ENCODE results near the gene BRAP.
A peak's percentile ranks its signal among the peaks of the same experiment; 100 is the strongest.

DNA sequence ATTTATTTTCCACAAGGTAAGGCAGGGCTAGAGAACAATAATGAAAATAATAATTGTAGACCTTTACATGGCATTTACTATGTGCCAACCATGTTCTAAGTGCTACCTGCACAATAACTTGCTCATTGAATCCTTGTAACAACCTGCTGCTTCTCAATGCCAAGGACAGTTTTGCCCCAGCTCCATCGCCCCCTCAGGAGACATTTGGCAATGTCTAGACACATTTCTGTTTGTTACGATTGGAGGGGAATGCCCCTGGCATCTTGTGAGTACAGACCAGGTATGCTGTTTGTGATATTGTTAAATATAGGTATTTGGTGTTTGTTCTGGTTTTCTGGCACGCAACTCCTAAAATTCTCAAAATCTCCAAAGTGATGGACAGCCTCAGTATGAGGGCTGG lies 78.5 kb downstream of the BRAP start:
- TF ChIP-seq, protein P1, sequence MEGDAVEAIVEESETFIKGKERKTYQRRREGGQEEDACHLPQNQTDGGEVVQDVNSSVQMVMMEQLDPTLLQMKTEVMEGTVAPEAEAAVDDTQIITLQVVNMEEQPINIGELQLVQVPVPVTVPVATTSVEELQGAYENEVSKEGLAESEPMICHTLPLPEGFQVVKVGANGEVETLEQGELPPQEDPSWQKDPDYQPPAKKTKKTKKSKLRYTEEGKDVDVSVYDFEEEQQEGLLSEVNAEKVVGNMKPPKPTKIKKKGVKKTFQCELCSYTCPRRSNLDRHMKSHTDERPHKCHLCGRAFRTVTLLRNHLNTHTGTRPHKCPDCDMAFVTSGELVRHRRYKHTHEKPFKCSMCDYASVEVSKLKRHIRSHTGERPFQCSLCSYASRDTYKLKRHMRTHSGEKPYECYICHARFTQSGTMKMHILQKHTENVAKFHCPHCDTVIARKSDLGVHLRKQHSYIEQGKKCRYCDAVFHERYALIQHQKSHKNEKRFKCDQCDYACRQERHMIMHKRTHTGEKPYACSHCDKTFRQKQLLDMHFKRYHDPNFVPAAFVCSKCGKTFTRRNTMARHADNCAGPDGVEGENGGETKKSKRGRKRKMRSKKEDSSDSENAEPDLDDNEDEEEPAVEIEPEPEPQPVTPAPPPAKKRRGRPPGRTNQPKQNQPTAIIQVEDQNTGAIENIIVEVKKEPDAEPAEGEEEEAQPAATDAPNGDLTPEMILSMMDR (conservative IDR thresholded peaks at IDR 0.05; ENCODE audit: low read length) = peak; percentile 45; the same call in 1 of the 2 replicates
- no peak for TF ChIP-seq EZH2phosphoT487 (IDR thresholded peaks at IDR 0.05; ENCODE audit: borderline replicate concordance, low read depth, low read length)

Measured in OCI-LY7 (cell line).